GM19193 (cell line): ENCODE results near the gene MBNL1.

ENCODE experiments used
- POLR2A ChIP-seq: IDR thresholded peaks from 4 replicates; pipeline ENCODE4 v1.6.1; 2011; ENCODE audit not compliant: insufficient read depth, insufficient read length; ENCODE audit errors: extremely low read depth

Gene MBNL1

GRCh38 chr3:152292366-152292765 is 23.6 kb downstream of the MBNL1 start:
- TF ChIP-seq POLR2A, result no peak

DNA sequence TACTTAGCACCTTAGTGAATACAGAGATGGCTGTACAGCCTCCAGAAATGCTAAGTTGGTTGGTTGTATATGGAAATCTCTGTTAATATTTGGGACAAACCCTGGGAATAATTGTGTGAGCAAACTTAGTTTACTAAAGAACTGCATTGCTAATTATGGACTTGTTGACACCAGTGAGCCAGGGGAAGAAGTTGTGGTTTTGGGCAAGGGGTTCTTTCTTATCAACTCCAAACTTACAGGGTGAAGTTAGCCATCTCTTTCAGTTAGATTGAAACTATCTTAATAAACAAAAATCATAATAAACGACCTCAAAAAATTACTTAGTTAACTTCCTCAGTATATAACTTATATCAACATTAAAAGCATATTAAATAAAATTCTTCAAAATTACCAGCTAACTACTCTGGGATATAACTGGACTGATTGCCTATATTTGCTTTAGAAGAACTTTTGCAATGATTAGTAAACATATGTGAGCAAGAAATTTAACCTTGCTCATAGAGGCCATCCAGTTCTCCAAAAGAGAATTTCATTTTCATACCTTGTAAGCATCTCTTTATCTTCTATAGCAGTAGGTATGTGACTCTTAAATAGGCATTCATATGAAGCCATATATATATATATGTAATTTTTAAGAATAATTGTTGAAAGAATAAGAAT is 24.7 kb downstream of the MBNL1 start:
- TF ChIP-seq POLR2A, result no peak

- no peak for TF ChIP-seq POLR2A
Observed at GRCh38 chr3:152295344-152295743, 26.6 kb downstream of the MBNL1 start.

- TF ChIP-seq POLR2A, result no peak
Observed at GRCh38 chr3:152295806-152296205, 27.1 kb downstream of the MBNL1 start.

DNA sequence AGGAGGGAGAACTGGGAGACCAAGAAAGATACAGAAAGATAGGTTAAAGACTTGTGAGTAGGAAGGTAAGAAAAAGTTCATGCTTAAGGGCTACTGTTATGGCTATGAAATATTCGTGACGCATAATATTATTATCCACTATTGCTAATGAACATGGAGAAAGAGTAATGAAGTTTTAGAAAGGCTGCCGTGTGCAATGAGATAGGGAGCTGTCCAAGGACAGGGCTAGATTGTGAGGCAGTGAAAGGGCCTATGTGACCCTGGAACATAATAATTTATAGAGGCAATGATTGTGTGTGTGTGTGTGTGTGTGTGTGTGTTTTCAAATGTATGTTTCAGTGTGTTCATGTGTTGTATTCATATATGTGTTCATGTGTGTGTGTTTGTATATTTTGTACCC is 27.7 kb downstream of the MBNL1 start:
- no peak for TF ChIP-seq POLR2A

DNA sequence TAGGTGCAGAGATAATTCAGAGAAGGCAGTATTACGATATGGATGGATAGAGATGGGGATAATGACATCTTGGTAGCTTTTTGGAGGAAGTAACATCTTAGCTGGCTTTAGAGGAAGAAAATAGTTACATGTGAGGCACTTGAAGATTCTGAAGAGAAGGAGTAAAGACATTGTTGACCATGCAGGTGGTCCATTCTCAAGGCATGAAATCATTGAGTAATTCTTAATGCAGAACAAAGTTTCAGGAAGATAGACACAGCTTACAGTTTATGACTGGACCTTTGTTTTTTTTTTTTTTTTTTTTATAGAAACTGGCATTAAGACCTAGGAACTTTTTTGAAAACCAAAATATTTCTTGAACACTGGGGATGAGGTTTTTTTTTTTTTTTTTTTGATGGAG is 28.2 kb downstream of the MBNL1 start:
- TF ChIP-seq POLR2A, result no peak

GRCh38 chr3:152298393-152299248 is 29.9 kb downstream of the MBNL1 start:
- no peak for TF ChIP-seq POLR2A

- no peak for TF ChIP-seq POLR2A
Observed at GRCh38 chr3:152299249-152299976, 30.7 kb downstream of the MBNL1 start.

DNA sequence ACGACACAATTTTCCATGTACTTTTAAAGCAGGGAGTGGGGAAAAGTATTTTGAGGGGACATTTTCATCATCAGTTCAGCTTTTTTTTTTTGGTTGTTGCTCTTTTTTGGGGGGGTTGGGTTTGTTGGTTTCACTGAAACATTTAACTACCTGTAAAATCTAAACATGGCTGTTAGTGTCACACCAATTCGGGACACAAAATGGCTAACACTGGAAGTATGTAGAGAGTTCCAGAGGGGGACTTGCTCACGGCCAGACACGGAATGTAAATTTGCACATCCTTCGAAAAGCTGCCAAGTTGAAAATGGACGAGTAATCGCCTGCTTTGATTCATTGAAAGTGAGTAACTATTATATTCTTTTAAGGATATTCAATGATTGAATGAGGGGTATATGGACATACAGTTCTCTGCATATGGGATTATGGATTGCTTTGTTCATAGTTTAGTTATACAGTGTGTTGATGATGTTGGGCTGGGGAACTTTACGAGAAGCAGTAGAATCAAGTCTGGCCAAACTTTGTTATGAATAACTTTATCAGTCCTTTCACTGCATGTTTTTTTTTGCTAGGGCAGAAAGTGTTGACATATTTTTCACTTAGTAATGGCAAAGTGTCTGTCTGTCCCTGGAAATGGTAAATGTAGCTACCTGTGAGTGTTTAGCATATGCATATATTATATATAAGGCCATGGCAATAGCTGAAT is 31.5 kb downstream of the MBNL1 start:
- no peak for TF ChIP-seq POLR2A

- no peak for TF ChIP-seq POLR2A
Observed at GRCh38 chr3:152301745-152302181, 33.0 kb downstream of the MBNL1 start.

DNA sequence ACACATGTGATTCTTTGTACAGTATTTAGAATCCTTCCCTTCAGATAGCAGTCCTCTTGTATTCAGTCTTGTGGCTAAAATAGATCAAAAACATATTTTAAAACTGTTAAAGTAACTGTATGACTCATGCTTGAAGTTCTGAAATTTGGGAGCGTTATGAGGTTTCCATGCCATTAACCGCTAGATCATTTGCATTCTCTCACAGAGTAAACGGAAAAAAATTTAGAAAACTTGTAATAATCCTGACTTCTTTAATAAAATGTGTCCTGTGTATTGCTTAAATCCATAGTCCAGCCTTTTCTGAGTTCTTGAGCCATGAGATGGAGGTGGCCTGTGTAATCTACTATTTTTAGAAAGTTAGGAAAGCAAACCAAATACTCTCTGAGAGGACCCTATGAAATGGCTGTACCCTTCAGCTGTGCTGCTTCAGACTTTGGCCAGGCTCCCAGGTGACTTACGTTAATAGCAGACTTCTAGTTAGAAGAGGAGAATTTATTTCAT is 33.8 kb downstream of the MBNL1 start:
- no peak for TF ChIP-seq POLR2A

GRCh38 chr3:152304160-152304559 is 35.4 kb downstream of the MBNL1 start:
- no peak for TF ChIP-seq POLR2A

DNA sequence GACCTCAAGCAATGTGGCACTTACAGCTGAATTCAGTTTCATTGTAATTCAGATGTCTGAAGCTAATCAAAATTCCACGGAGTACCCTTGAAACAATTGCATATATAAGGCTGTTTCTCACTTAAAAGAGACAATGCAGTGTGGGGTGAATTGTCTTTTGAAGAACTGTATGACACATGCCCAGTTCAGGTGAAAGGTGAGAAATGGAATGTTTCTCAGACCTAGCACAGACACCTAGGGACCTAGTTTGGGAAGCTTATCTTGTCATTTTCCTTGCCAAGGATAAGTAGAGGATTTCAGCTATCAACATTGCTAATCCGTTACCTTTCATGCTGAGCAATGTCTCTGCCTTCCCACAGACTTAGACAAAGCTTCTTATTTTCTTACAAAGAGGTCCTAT is 36.3 kb downstream of the MBNL1 start:
- TF ChIP-seq POLR2A, result no peak

GRCh38 chr3:152307829-152308474 is 39.2 kb downstream of the MBNL1 start:
- TF ChIP-seq POLR2A, result no peak
